Measurements from ENCODE around the gene FBN1. TPM values are rescaled to one million over a fixed set of nuclear protein-coding genes. Genes with fewer than 3 reads are reported as not detected.
A peak's percentile ranks its signal among the peaks of the same experiment; 100 is the strongest.

The FBN1 gene
- total RNA-seq, 6 donors from 2014 or later = 20.3 to 159 (median 44.3) TPM

DNA sequence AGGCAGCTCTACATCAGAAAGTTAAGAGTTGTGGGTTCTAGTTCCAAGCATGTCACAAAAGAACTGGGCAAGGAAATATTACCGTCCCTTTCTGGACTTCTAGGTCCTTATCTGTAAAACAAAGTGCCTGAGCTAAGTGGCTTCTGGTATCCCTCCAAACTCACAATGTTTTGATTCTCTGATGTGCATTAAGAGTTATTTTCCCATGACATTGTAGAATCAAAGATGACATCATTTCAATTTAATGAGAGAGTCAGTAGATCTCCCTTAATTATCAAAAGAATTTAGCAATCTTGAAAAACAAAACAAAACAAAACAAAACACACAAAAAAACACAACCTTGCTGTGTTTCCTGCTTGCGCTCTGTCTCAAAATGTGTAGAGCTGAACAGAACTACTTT, 225.6 kb downstream of the FBN1 start:
- peaks cover 0 to 9% (median 0%) of the 10 kb centered on the region in 4 donors for H3K4me1 ChIP-seq
- 69 to 76% methylated on average over 2 of the region's 2 CpGs for WGBS, 2 donors
- no peaks in the 10 kb centered on the region for H3K27me3 ChIP-seq
- no peak for ATAC-seq (ENCODE audit: low FRiP score in 2 of 2)
- no peak overlapping the region for H3K4me3 ChIP-seq
- peaks cover 0 to 16% (median 0%) of the 10 kb centered on the region in 4 donors for H3K36me3 ChIP-seq
- no peak overlapping the region for H3K27ac ChIP-seq
- TF ChIP-seq POLR2A (IDR thresholded peaks at IDR 0.05) (no peak), EP300 (IDR thresholded peaks at IDR 0.05) (no peak), POLR2AphosphoS5 (IDR thresholded peaks at IDR 0.05) (no peak)
- TF ChIP-seq, protein P1, sequence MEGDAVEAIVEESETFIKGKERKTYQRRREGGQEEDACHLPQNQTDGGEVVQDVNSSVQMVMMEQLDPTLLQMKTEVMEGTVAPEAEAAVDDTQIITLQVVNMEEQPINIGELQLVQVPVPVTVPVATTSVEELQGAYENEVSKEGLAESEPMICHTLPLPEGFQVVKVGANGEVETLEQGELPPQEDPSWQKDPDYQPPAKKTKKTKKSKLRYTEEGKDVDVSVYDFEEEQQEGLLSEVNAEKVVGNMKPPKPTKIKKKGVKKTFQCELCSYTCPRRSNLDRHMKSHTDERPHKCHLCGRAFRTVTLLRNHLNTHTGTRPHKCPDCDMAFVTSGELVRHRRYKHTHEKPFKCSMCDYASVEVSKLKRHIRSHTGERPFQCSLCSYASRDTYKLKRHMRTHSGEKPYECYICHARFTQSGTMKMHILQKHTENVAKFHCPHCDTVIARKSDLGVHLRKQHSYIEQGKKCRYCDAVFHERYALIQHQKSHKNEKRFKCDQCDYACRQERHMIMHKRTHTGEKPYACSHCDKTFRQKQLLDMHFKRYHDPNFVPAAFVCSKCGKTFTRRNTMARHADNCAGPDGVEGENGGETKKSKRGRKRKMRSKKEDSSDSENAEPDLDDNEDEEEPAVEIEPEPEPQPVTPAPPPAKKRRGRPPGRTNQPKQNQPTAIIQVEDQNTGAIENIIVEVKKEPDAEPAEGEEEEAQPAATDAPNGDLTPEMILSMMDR (IDR thresholded peaks at IDR 0.05) = no peak
- DNase-seq = no peak
- no peaks in the 10 kb centered on the region for H3K9me3 ChIP-seq

DNA sequence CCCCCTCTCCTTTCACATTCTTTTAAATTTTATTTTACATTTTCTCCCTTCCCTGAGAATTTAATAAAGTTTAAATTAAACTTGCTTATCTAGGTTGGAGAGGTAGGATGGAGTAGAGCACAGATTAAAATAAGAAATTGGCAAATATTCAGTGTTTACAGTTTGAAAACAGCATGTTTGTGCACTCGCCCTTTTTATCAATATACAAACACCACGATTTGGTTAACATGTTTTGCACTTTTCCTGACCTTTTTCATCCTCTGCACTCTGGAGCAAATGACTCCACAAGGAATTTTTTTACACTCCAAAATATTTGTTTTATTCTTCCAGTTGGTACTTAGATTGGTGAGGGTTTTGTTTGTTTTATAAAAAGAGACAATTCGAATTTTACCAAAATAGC, 227.2 kb downstream of the FBN1 start:
- no peak for ATAC-seq (ENCODE audit: low FRiP score in 2 of 2)
- no peak for DNase-seq
- TF ChIP-seq, protein P1 (IDR thresholded peaks at IDR 0.05) = no peak
- TF ChIP-seq POLR2A (IDR thresholded peaks at IDR 0.05) = no peak
- no peak for TF ChIP-seq EP300 (IDR thresholded peaks at IDR 0.05)
- TF ChIP-seq POLR2AphosphoS5 (IDR thresholded peaks at IDR 0.05) = no peak
- no peaks in the 10 kb centered on the region for H3K9me3 ChIP-seq
- H3K4me3 ChIP-seq = no peak overlapping the region
- H3K27me3 ChIP-seq = no peaks in the 10 kb centered on the region
- peaks cover 0 to 15% (median 6%) of the 10 kb centered on the region in 4 donors for H3K4me1 ChIP-seq
- 47 to 56% methylated on average over 3 of the region's 3 CpGs for WGBS, 2 donors
- H3K36me3 ChIP-seq = peaks cover 0 to 14% (median 0%) of the 10 kb centered on the region in 4 donors
- no peak overlapping the region for H3K27ac ChIP-seq

DNA sequence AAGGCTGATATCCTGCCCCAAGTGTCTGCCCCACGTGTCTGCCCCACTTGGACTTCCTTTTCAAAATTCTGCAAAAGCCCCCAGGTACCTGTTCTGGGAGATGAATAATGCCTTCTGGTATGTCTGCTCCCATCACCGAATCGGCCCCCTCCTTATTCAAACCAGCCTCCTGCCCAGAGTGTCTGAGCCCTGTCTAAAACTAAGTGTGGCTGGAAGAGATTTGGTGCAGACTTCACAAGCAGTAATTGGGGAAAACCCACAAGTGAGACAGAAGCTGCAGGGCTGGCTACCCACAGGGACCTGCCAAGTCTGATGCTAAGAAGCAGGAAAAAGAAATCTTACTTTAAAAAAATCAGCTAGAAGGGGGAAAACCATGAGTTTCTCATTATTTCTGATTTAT, 229.2 kb downstream of the FBN1 start:
- DNase-seq = no peak
- TF ChIP-seq EP300 (IDR thresholded peaks at IDR 0.05) (no peak), POLR2AphosphoS5 (IDR thresholded peaks at IDR 0.05) (no peak), POLR2A (IDR thresholded peaks at IDR 0.05) (no peak)
- TF ChIP-seq, protein P1 (IDR thresholded peaks at IDR 0.05) = no peak
- Histone ChIP-seq H3K4me3 (no peak overlapping the region), H3K27ac (no peak overlapping the region), H3K27me3 (no peaks in the 10 kb centered on the region), H3K4me1 (peaks cover 6 to 22% (median 13%) of the 10 kb centered on the region in 4 donors), H3K9me3 (no peaks in the 10 kb centered on the region), H3K36me3 (peaks cover 0 to 14% (median 0%) of the 10 kb centered on the region in 4 donors)
- ATAC-seq (ENCODE audit: low FRiP score in 2 of 2) = no peak
- WGBS, 2 donors = 64 to 66% methylated on average over 3 of the region's 3 CpGs

DNA sequence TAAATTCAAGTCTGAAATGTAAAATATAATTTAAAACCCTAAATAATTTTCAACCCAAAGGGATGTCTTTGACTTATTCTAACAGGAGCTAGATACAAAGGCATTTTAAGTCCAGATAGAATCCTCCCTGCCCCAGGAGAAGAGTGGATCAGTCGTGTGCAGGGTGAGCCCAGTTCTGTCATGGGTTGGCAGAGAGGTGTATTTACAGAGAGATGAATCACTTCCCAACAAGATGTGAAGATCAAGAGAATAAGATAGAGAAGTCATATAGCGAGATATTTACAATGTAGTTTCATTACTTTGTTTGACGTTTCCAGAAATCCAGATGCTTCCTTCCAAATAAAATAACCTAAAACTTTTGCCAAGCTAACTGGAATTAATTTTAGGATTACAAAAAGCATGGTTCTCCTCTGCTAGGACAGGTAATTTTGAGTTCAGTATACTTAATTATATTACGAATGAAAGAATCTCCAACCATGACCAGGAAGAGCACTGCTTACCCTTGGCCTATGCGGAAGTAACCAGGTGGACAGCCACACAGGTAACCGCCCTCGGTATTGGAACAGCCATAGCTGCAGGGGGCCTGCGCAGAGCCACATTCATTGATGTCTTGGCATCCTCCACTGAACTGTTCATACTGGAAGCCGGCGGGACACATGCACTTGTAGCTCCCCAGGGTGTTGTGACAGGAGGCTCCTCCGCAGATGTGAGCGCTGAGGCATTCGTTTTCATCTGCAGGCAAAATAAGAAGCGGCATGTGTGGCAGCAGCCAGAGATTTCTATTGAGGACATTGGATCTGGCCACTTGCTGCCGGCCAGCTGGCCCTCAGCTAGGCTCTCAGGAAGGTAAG, 230.2 kb downstream of the FBN1 start:
- H3K27ac ChIP-seq = peak overlapping the region in 1 of 4 donors; percentile 8
- ATAC-seq (ENCODE audit: low FRiP score in 2 of 2) = peak in 1 of 2 donors; percentile 31

More for the DNA sequence above, 230.2 kb downstream of the FBN1 start:
- H3K36me3 ChIP-seq = peaks cover 0 to 8% (median 0%) of the 10 kb centered on the region in 4 donors
- no peaks in the 10 kb centered on the region for H3K27me3 ChIP-seq
- peaks cover 6 to 22% (median 12%) of the 10 kb centered on the region in 4 donors for H3K4me1 ChIP-seq
- no peaks in the 10 kb centered on the region for H3K9me3 ChIP-seq
- H3K4me3 ChIP-seq = no peak overlapping the region
- WGBS, 2 donors = 83 to 88% methylated on average over 13 to 15 of the region's 15 CpGs
- DNase-seq = peak in 1 of 2 donors; percentile 11
- TF ChIP-seq, protein P1 (IDR thresholded peaks at IDR 0.05) = no peak
- TF ChIP-seq EP300 (IDR thresholded peaks at IDR 0.05) = no peak
- TF ChIP-seq POLR2AphosphoS5 (IDR thresholded peaks at IDR 0.05) = no peak
- TF ChIP-seq POLR2A (IDR thresholded peaks at IDR 0.05) = no peak

All from upper lobe of left lung (tissue), 6 donors.